DND-41 (cell line): ENCODE data around the gene SFXN4.

Experiments used
- ATAC-seq: fragments of 200-7000 bp; cut with Tn5 transposase; 3 replicates; pipeline ENCODE4 v1.9.1; 2021; ENCODE audit warnings: low read depth; ENCODE audit not compliant: insufficient read depth
- DNase-seq: peaks from one replicate; pipeline ENCODE4 v3.0.0-alpha.2; 2020
- H2AFZ ChIP-seq: 2 replicates; pipeline ENCODE4 v1.6.0; 2012; ENCODE audit warnings: low read depth, low read length
- H3K27ac ChIP-seq: 2 replicates; pipeline ENCODE4 v1.5.1; 2012; ENCODE audit warnings: low read length, inconsistent platforms
- H3K27me3 ChIP-seq: fragments of 200-600 bp; sonication (generic); 2 replicates; pipeline ENCODE4 v1.6.0; 2012; ENCODE audit warnings: low read length, mild to moderate bottlenecking, inconsistent platforms; ENCODE audit not compliant: insufficient read depth, poor library complexity
- H3K36me3 ChIP-seq: 2 replicates; pipeline ENCODE4 v1.5.1; 2012; ENCODE audit warnings: low read length, inconsistent platforms; ENCODE audit not compliant: insufficient read depth
- H3K4me1 ChIP-seq: 2 replicates; pipeline ENCODE4 v1.5.1; 2012; ENCODE audit warnings: mild to moderate bottlenecking, low read length; ENCODE audit not compliant: insufficient read depth
- H3K4me2 ChIP-seq: 2 replicates; pipeline ENCODE4 v1.6.0; 2012; ENCODE audit warnings: mild to moderate bottlenecking, moderate library complexity, low read length, inconsistent platforms; ENCODE audit not compliant: insufficient read depth
- H3K4me3 ChIP-seq, 2 experiments: fragments of 200-600 bp in 1 of 2; shearing (Covaris generic) in 1 of 2; 2 replicates each; pipeline ENCODE4 v1.5.1; 2012 to 2016; ENCODE audit warnings: inconsistent platforms in 2 of 2, low read length in 2 of 2, mild to moderate bottlenecking in 2 of 2, low read depth in 1 of 2, moderate library complexity in 1 of 2
- H3K79me2 ChIP-seq: 2 replicates; pipeline ENCODE4 v1.6.0; 2012; ENCODE audit warnings: low read length, inconsistent platforms; ENCODE audit not compliant: insufficient read depth
- H3K9ac ChIP-seq: 2 replicates; pipeline ENCODE4 v1.6.0; 2012; ENCODE audit warnings: low read depth, mild to moderate bottlenecking, inconsistent platforms, low read length, moderate library complexity
- H3K9me3 ChIP-seq: 2 replicates; pipeline ENCODE4 v1.5.1; 2012; ENCODE audit warnings: low read length, moderate library complexity, mild to moderate bottlenecking, inconsistent platforms; ENCODE audit not compliant: insufficient read depth, severe bottlenecking
- H4K20me1 ChIP-seq: 2 replicates; pipeline ENCODE4 v1.6.0; 2012; ENCODE audit warnings: low read length; ENCODE audit not compliant: insufficient read depth
- EZH2 ChIP-seq: IDR thresholded peaks from 3 replicates; pipeline ENCODE4 v1.6.1; 2012; ENCODE audit warnings: borderline replicate concordance, low read depth, mild to moderate bottlenecking, moderate library complexity, low read length, inconsistent platforms; ENCODE audit not compliant: severe bottlenecking
- TF ChIP-seq, protein P1 (sequence below): IDR thresholded peaks from 2 replicates; pipeline ENCODE4 v1.5.1; 2012; ENCODE audit warnings: borderline replicate concordance, low read length, moderate library complexity, mild to moderate bottlenecking; ENCODE audit not compliant: poor library complexity, severe bottlenecking; ENCODE audit errors: extremely low read depth

The SFXN4 gene

DNA sequence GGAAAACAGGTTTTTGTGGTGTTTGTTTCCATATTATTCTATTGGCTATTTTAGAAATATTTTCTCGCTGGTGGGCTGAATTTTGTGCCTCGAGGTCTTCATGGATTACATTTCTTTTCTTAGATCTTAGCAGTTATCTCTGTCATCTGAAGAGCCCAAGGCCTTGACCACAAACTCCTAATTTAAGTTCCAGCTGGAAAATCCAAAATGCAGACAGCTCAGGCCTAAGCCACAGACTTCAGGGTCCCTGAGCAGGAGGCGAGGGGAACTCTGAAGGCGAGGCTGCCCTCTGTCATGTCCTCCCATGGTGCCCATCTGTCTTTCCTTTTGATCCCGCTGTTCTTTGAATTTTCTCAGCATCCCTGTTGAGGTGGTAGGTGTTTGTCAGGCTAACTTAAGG lies 47.3 kb downstream of the SFXN4 start:
- peaks cover 48% of the 10 kb centered on the region for H3K79me2 ChIP-seq
- no peak overlapping the region for H3K4me2 ChIP-seq
- H3K9ac ChIP-seq = no peak overlapping the region
- H3K36me3 ChIP-seq = peaks cover 92% of the 10 kb centered on the region
- H3K27me3 ChIP-seq = no peaks in the 10 kb centered on the region
- no peak overlapping the region for H3K4me3 ChIP-seq
- no peaks in the 10 kb centered on the region for H3K9me3 ChIP-seq
- TF ChIP-seq EZH2 = no peak
- TF ChIP-seq, protein P1, sequence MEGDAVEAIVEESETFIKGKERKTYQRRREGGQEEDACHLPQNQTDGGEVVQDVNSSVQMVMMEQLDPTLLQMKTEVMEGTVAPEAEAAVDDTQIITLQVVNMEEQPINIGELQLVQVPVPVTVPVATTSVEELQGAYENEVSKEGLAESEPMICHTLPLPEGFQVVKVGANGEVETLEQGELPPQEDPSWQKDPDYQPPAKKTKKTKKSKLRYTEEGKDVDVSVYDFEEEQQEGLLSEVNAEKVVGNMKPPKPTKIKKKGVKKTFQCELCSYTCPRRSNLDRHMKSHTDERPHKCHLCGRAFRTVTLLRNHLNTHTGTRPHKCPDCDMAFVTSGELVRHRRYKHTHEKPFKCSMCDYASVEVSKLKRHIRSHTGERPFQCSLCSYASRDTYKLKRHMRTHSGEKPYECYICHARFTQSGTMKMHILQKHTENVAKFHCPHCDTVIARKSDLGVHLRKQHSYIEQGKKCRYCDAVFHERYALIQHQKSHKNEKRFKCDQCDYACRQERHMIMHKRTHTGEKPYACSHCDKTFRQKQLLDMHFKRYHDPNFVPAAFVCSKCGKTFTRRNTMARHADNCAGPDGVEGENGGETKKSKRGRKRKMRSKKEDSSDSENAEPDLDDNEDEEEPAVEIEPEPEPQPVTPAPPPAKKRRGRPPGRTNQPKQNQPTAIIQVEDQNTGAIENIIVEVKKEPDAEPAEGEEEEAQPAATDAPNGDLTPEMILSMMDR = no peak
- DNase-seq (no peak), ATAC-seq (no peak)
- H4K20me1 ChIP-seq = no peaks in the 10 kb centered on the region
- peak overlapping the region; percentile 43; the same call in 1 of the 2 replicates for H3K27ac ChIP-seq
- no peak overlapping the region for H2AFZ ChIP-seq
- 0 out of 2 replicates have a peak, but pooled peaks cover 5% of the 10 kb centered on the region for H3K4me1 ChIP-seq

DNA sequence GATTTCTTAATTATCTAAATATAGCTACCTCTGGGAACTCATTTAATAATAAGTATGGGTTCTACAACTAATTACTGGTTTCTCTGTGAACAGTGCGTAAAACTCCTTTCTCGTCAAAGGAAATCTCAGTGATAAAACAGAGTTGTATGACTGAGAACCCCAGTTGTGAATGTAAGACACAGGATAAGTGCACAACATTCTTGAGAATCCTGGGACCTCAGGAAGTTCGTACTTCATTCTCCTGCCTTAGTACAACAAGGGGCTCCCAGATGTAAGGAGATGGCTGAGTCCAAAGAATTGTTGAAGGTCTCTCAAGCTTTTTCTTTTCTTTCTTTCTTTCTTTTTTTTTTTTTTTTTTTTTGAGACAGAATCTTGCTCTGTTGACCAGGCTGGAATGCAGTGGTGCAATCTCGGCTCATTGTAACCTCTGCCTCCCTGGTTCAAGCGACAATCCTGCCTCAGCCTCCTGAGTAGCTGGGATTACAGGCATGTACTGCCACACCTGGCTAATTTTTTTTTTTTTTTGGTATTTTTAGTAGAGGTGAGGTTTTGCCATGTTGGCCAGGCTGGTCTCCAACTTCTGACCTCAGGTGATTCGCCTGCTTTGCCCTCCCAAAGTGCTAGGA lies 49.1 kb downstream of the SFXN4 start:
- 0 out of 2 replicates have a peak, but pooled peaks cover 5% of the 10 kb centered on the region for H3K4me1 ChIP-seq
- ATAC-seq = no peak
- peak overlapping the region; percentile 57 for H3K27ac ChIP-seq
- H3K36me3 ChIP-seq = peaks cover 92% of the 10 kb centered on the region
- TF ChIP-seq, protein P1 = no peak
- TF ChIP-seq EZH2 = no peak
- no peak overlapping the region for H3K9ac ChIP-seq
- no peaks in the 10 kb centered on the region for H3K9me3 ChIP-seq
- H3K27me3 ChIP-seq = no peaks in the 10 kb centered on the region
- H4K20me1 ChIP-seq = no peaks in the 10 kb centered on the region
- H3K79me2 ChIP-seq = peaks cover 43% of the 10 kb centered on the region; the same call in 1 of the 2 replicates
- H3K4me2 ChIP-seq = no peak overlapping the region
- no peak overlapping the region for H3K4me3 ChIP-seq
- no peak overlapping the region for H2AFZ ChIP-seq
- no peak for DNase-seq

DNA sequence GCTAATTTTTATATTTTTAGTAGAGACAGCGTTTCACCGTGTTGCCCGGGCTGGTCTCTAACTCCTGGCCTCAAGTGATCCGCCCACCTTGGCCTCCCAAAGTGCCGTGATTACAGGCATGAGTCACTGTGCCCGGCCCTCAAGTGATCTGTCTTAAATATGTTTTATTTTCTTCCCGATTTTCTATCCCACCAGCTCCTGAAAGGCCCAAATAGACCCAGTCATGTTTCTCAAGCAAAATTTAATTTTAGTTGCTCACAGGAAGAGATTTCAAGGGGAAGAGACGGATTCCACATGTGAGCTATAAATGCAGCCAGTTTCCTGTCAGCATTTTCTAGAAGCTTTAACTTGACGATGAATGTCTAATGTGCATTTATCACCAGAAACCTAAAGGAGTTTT lies 49.6 kb downstream of the SFXN4 start:
- DNase-seq = no peak

More for the DNA sequence above, 49.6 kb downstream of the SFXN4 start:
- no peaks in the 10 kb centered on the region for H4K20me1 ChIP-seq
- H3K27me3 ChIP-seq = no peaks in the 10 kb centered on the region
- 0 out of 2 replicates have a peak, but pooled peaks cover 5% of the 10 kb centered on the region for H3K4me1 ChIP-seq
- ATAC-seq = no peak
- no peak overlapping the region for H2AFZ ChIP-seq
- H3K9ac ChIP-seq = no peak overlapping the region
- peaks cover 42% of the 10 kb centered on the region; the same call in 1 of the 2 replicates for H3K79me2 ChIP-seq
- 0 out of 2 replicates have a peak overlapping the region, but pooled peaks have one; percentile 52 for H3K27ac ChIP-seq
- no peaks in the 10 kb centered on the region for H3K9me3 ChIP-seq
- TF ChIP-seq, protein P1 = no peak
- H3K36me3 ChIP-seq = peaks cover 92% of the 10 kb centered on the region
- no peak overlapping the region for H3K4me2 ChIP-seq
- H3K4me3 ChIP-seq = no peak overlapping the region
